HepG2 (cell line): Measurements from ENCODE around the gene TCFL5. TPM values are rescaled to one million over a fixed set of nuclear protein-coding genes. Genes with fewer than 3 reads are reported as not detected.
A peak's percentile ranks its signal among the peaks of the same experiment; 100 is the strongest.

Source experiments
- ATAC-seq: fragments of 200-7000 bp; cut with Tn5 transposase; 3 replicates; pipeline ENCODE4 v1.9.1; 2020; ENCODE audit warnings: mild to moderate bottlenecking, moderate library complexity
- BruUV-seq: library from RNA; stranded (reverse); fragments of 400-500 nt; replicated peaks from 2 replicates; lab custom pipeline; 2021; lab: Mats Ljungman, UMichigan
- CTCF ChIA-PET: fragments of 300-600 bp; formaldehyde crosslinking; extraction: SDS; loops from one replicate; lab custom pipeline; 2021; ENCODE audit warnings: low total read pairs, inconsistent platforms, low intra/inter-chr PET ratio; lab: Yijun Ruan, JAX
- POLR2A ChIA-PET: fragments of 350-600 bp; sonication (Branson Sonifier 250); formaldehyde crosslinking; loops from one replicate; lab custom pipeline; 2020; ENCODE audit warnings: antibody characterized with exemption, inconsistent platforms; lab: Yijun Ruan, JAX
- DNase-seq: peaks from one replicate; pipeline ENCODE4 v3.0.0-alpha.2; 2015; ENCODE audit warnings: low spot score
- FAIRE-seq: peaks from 3 replicates; lab custom pipeline; 2011; peaks lifted over from hg19 to GRCh38; lab: Jason Lieb, UNC
- H2AFZ ChIP-seq: one replicate; pipeline ENCODE4 v1.6.1; 2011; ENCODE audit warnings: low read length, inconsistent platforms
- H3K27ac ChIP-seq: fragments of 300-600 bp; 3 replicates; pipeline ENCODE4 v1.8.0; 2011; ENCODE audit warnings: mixed run types, mild to moderate bottlenecking, mixed read lengths, low read length, inconsistent platforms; ENCODE audit not compliant: insufficient read depth; ENCODE audit errors: extremely low read length
- H3K27me3 ChIP-seq, 2 experiments: fragments of 200-600 bp in 1 of 2; 2 replicates in 1 of 2; 3 replicates in 1 of 2; pipeline versions ENCODE4 v1.6.0 to v1.8.0; 2011; ENCODE audit warnings: low read length in 2 of 2, mild to moderate bottlenecking in 2 of 2, moderate library complexity in 2 of 2, inconsistent platforms in 1 of 2; ENCODE audit not compliant: insufficient read depth in 2 of 2, control insufficient read depth in 1 of 2
- H3K36me3 ChIP-seq, 2 experiments: fragments of 200-600 bp in 1 of 2; replicated peaks in 1 of 2; 2 replicates in 1 of 2; 3 replicates in 1 of 2; pipeline versions ENCODE4 v1.5.1 to v1.8.0; 2011; ENCODE audit warnings: low read length in 2 of 2, inconsistent platforms in 1 of 2; ENCODE audit not compliant: insufficient read depth in 2 of 2, control insufficient read depth in 1 of 2
- H3K4me1 ChIP-seq: 2 replicates; pipeline ENCODE4 v1.5.1; 2012; ENCODE audit warnings: low read length, inconsistent platforms; ENCODE audit not compliant: insufficient read depth
- H3K4me2 ChIP-seq: 2 replicates; pipeline ENCODE4 v1.6.0; 2011; ENCODE audit warnings: low read depth, low read length, inconsistent platforms
- H3K4me3 ChIP-seq, 3 experiments: fragments of 200-600 bp in 1 of 3; sonication (generic), shearing (Covaris generic) in 1 of 3; replicated peaks in 1 of 3; 2 replicates each; pipeline ENCODE4 v1.5.1; 2011 to 2016; ENCODE audit warnings: low read length in 3 of 3, inconsistent platforms in 2 of 3, low read depth in 2 of 3, mild to moderate bottlenecking in 2 of 3, control low read depth in 1 of 3, mixed read lengths in 1 of 3; ENCODE audit not compliant: insufficient read depth in 1 of 3
- H3K79me2 ChIP-seq: one replicate; pipeline ENCODE4 v1.6.1; 2011; ENCODE audit warnings: low read length, inconsistent platforms; ENCODE audit not compliant: insufficient read depth
- H3K9ac ChIP-seq: 2 replicates; pipeline ENCODE4 v1.6.0; 2011; ENCODE audit warnings: mild to moderate bottlenecking, low read depth, low read length, inconsistent platforms; ENCODE audit not compliant: insufficient read depth
- H3K9me3 ChIP-seq: 2 replicates; pipeline ENCODE4 v1.5.1; 2012; ENCODE audit warnings: mild to moderate bottlenecking, low read length
- H4K20me1 ChIP-seq: 2 replicates; pipeline ENCODE4 v1.6.0; 2011; ENCODE audit warnings: inconsistent platforms, mild to moderate bottlenecking, low read length, moderate library complexity; ENCODE audit not compliant: insufficient read depth
- AGO2 ChIP-seq: fragments of 200-400 bp; formaldehyde crosslinking; optimal IDR thresholded peaks from 2 replicates; pipeline ENCODE3; 2017; ENCODE audit warnings: mild to moderate bottlenecking, low read depth, low read length, moderate library complexity
- NFKB2 ChIP-seq: sonication (generic); formaldehyde crosslinking; IDR thresholded peaks from 2 replicates; pipeline ENCODE4 v1.4.0; 2020; ENCODE audit warnings: missing genetic modification reagents, borderline replicate concordance
- PAF1 ChIP-seq: IDR thresholded peaks from 2 replicates; pipeline ENCODE4 v1.6.1; 2016; ENCODE audit warnings: missing genetic modification reagents, missing compliant biosample characterization
- RBM39 ChIP-seq: fragments of 200-400 bp; formaldehyde crosslinking; IDR thresholded peaks from one replicate; pipeline ENCODE4 v1.6.1; 2018; ENCODE audit warnings: antibody characterized with exemption, mild to moderate bottlenecking, low read depth, low read length; ENCODE audit not compliant: poor library complexity, severe bottlenecking
- TARDBP ChIP-seq: sonication (generic); formaldehyde crosslinking; IDR thresholded peaks from 2 replicates; pipeline ENCODE4 v1.8.0; 2022; ENCODE audit warnings: mild to moderate bottlenecking, missing genetic modification reagents
- TBX2 ChIP-seq: sonication (generic); formaldehyde crosslinking; IDR thresholded peaks from 2 replicates; pipeline ENCODE4 v1.5.0; 2020; ENCODE audit warnings: missing genetic modification reagents, mild to moderate bottlenecking, borderline replicate concordance
- ZBTB33 ChIP-seq: sonication (generic); formaldehyde crosslinking; IDR thresholded peaks from 2 replicates; pipeline ENCODE4 v1.4.0; 2020; ENCODE audit warnings: missing genetic modification reagents
- ZNF501 ChIP-seq: sonication (generic); formaldehyde crosslinking; IDR thresholded peaks from 2 replicates; pipeline ENCODE4 v1.5.1; 2020; ENCODE audit warnings: mild to moderate bottlenecking, moderate library complexity, missing genetic modification reagents
- WGBS: methylation state at CpG from one replicate; pipeline ENCODE4 v1.1.6; 2017; ENCODE audit warnings: low lambda C conversion rate; 5-methylcytosine and 5-hydroxymethylcytosine counted together
- in situ Hi-C: cut with HindIII; loops from 2 replicates; pipeline ENCODE4 v1.10.0; 2017; ENCODE audit warnings: low pct_unique_long_range_greater_than_20kb; ENCODE audit not compliant: extremely low pct_ligation_motif_present
- intact Hi-C: fragments of 100-400 bp; cut with micrococcal nuclease; formaldehyde crosslinking; loops from one replicate; pipeline ENCODE4 v1.10.0; 2022; ENCODE audit not compliant: unreplicated experiment
- polyA plus RNA-seq, 8 experiments: library from polyadenylated mRNA; depleted of rRNA in 3 of 8; stranded (reverse) in 7 of 8; unstranded in 1 of 8; fragments of >200 nt; fragmentation: Illumina TruSeq in 4 of 8; extraction: Trizol in 4 of 8; gene quantifications; 2 replicates each; pipeline versions ENCODE4 v1.2.1 to v1.2.3, GENCODE V29; 2011 to 2016; ENCODE audit warnings: low read depth in 4 of 8, missing spikeins in 1 of 8, mixed read lengths in 1 of 8; ENCODE audit not compliant: insufficient read depth in 1 of 8
- total RNA-seq, 5 experiments: library from RNA; depleted of rRNA; stranded (reverse); fragments of >200 nt; fragmentation: Illumina TruSeq; extraction: Trizol; gene quantifications; 2 replicates each; pipeline ENCODE4 v1.2.3, GENCODE V29; 2016; ENCODE audit warnings: low read depth in 1 of 5

Gene TCFL5
- total and polyA plus RNA-seq, 2 of the 13 experiments (the other 11 are each of a cell fraction or from before 2014, with no cell fraction given) = 14.8 to 20.0 TPM

- Histone ChIP-seq H3K9me3 (no peaks in the 10 kb centered on the region), H3K27ac (no peak overlapping the region), H3K79me2 (peaks cover 10% of the 10 kb centered on the region), H3K36me3 (peaks cover 43 to 65% of the 10 kb centered on the region in 2 experiments), H3K4me2 (no peak overlapping the region), H3K9ac (no peak overlapping the region), H3K4me3 (no peak overlapping the region), H4K20me1 (peaks cover 10% of the 10 kb centered on the region; the same call in 1 of the 2 replicates), H2AFZ (no peak overlapping the region), H3K27me3 (no peaks in the 10 kb centered on the region), H3K4me1 (peaks cover 35% of the 10 kb centered on the region)
- DNase-seq = no peak
- POLR2A ChIA-PET = interaction anchor here (1.3 to 1.4 kb wide), 2 partner anchors 11 to 18 kb away, joined by 3 to 8 read pairs; no protein-coding TSS in a partner anchor
- peak; percentile 52 for TF ChIP-seq AGO2
- TF ChIP-seq TARDBP (CRISPR knock-in tag) = no peak
- TF ChIP-seq RBM39 = peak; percentile 5
- TF ChIP-seq PAF1 (CRISPR knock-in tag) = 0 out of 2 replicates have a peak, but pooled peaks have one; percentile 30
- TF ChIP-seq ZBTB33 (CRISPR knock-in tag) = peak; percentile 79
- WGBS = 96% methylated on average over 9 of the region's 10 CpGs
- no TSS peak for BruUV-seq
- CTCF ChIA-PET = no interaction called here
- intact Hi-C loops = no loop called here
- in situ Hi-C loops = no loop called here
- no peak for FAIRE-seq
- no peak for ATAC-seq
Observed at GRCh38 chr20:62811720-62812119, 49.9 kb downstream of the TCFL5 start.

- Histone ChIP-seq H2AFZ (no peak overlapping the region), H3K27ac (no peak overlapping the region), H3K4me1 (peaks cover 37% of the 10 kb centered on the region), H3K36me3 (peaks cover 45 to 68% of the 10 kb centered on the region in 2 experiments), H4K20me1 (peaks cover 14% of the 10 kb centered on the region; the same call in 1 of the 2 replicates), H3K4me2 (no peak overlapping the region), H3K4me3 (no peak overlapping the region), H3K79me2 (peaks cover 14% of the 10 kb centered on the region), H3K27me3 (no peaks in the 10 kb centered on the region), H3K9ac (no peak overlapping the region), H3K9me3 (no peaks in the 10 kb centered on the region)
- no peak for FAIRE-seq
- in situ Hi-C loops = no loop called here
- ChIA-PET POLR2A (interaction anchor here (1.4 kb wide), 1 partner anchor 11 kb away, joined by 8 read pairs; no protein-coding TSS in a partner anchor), CTCF (no interaction called here)
- WGBS = 97% methylated on average over 21 of the region's 21 CpGs
- no TSS peak for BruUV-seq
- DNase-seq = no peak
- intact Hi-C loops = no loop called here
- 0 out of 2 replicates have a peak, but pooled peaks have one; percentile 27 for TF ChIP-seq ZNF501 (CRISPR knock-in tag)
- peak; percentile 17 for TF ChIP-seq AGO2
- TF ChIP-seq TBX2 (CRISPR knock-in tag) = no peak
- no peak for TF ChIP-seq ZBTB33 (CRISPR knock-in tag)
- no peak for TF ChIP-seq NFKB2 (CRISPR knock-in tag)
- no peak for ATAC-seq
Observed at GRCh38 chr20:62811320-62811719, 50.3 kb downstream of the TCFL5 start.
